Measurements from ENCODE around the gene NKX6-2. TPM values are rescaled to one million over a fixed set of nuclear protein-coding genes. Genes with fewer than 3 reads are reported as not detected.

The NKX6-2 gene
- total and polyA plus RNA-seq, 10 of the 15 experiments (the other 5 are each of a cell fraction or from before 2014, with no cell fraction given): 0.45 to 1.8 TPM; not detected in 8

DNA sequence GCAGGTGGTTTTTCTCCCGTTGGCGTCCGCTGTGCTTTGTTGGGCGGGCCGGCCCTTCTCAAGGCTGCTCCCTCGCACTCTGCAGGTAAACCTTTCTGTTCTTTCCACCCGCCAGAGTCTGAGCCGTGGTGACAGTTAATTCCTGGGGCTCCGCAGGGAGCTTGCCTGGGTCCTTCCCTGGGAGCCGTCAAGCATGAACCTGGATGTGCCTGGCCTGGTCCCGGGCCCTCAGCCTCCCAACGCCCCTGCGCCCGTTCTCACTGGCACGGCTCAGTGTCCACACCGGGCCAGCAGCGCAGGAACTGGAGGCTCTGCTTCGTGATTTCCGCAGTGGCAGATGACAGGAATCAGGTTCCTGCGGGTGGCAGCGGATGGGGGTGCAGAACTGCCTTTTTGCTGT is 10.9 kb upstream of the NKX6-2 start:
- H2AFZ ChIP-seq (ENCODE audit: control insufficient read depth, low read depth, low read length): no peak overlapping the region
- no TSS peak for BruUV-seq (replicated peaks)
- H3K36me3 ChIP-seq (ENCODE audit: control insufficient read depth in 2 of 2, insufficient read depth in 2 of 2, low read length in 1 of 2): no peaks in the 10 kb centered on the region
- peaks cover 2% of the 10 kb centered on the region; the same call in 1 of the 3 replicates for H3K9me3 ChIP-seq (replicated peaks; ENCODE audit: control insufficient read depth, insufficient read depth, low read length)
- H3K4me2 ChIP-seq (ENCODE audit: control insufficient read depth, insufficient read depth): no peak overlapping the region
- H3K9ac ChIP-seq (ENCODE audit: control insufficient read depth, insufficient read depth, low read length): no peak overlapping the region
- RAD21 ChIA-PET (ENCODE audit: unreplicated experiment): no interaction called here
- H3K27me3 ChIP-seq (replicated peaks in 1 of 2; ENCODE audit: control insufficient read depth in 2 of 2, insufficient read depth in 2 of 2, low read length in 1 of 2): no peaks in the 10 kb centered on the region
- FAIRE-seq (no peak), DNase-seq (ENCODE audit: low read depth, low spot score) (no peak), ATAC-seq (no peak)
- CTCF ChIA-PET: no interaction called here
- H3K4me1 ChIP-seq (ENCODE audit: control insufficient read depth, insufficient read depth, low read length): no peaks in the 10 kb centered on the region
- in situ Hi-C loops (cut with MboI): no loop called here
- H3K27ac ChIP-seq (ENCODE audit: control insufficient read depth, insufficient read depth): no peak overlapping the region
- H4K20me1 ChIP-seq (ENCODE audit: control insufficient read depth, insufficient read depth): no peaks in the 10 kb centered on the region
- WGBS (ENCODE audit: insufficient coverage, insufficient replicate concordance, low lambda C conversion rate, missing lambda C conversion rate): 80% methylated on average over 21 of the region's 21 CpGs
- H3K4me3 ChIP-seq: no peak overlapping the region
- H3K79me2 ChIP-seq (ENCODE audit: control insufficient read depth, insufficient read depth, low read length): no peaks in the 10 kb centered on the region
- SMC1A ChIA-PET (ENCODE audit: uncharacterized antibody, unreplicated experiment): no interaction called here
- POLR2A ChIA-PET: no interaction called here
- intact Hi-C loops (cut with micrococcal nuclease; ENCODE audit: unreplicated experiment): no loop called here
- TF ChIP-seq JUNB (IDR thresholded peaks at IDR 0.05) (no peak), HCFC1 (IDR thresholded peaks at IDR 0.05; ENCODE audit: low read length) (no peak), PAX8 (IDR thresholded peaks at IDR 0.05) (no peak), CEBPB (IDR thresholded peaks at IDR 0.05; ENCODE audit: borderline replicate concordance in 1 of 2, low read depth in 2 of 2, low read length in 2 of 2) (no peak), ESRRA (IDR thresholded peaks at IDR 0.05; ENCODE audit: low read length) (no peak), EP300 (IDR thresholded peaks at IDR 0.05; ENCODE audit: borderline replicate concordance in 1 of 2, control insufficient read depth in 1 of 2, low read depth in 2 of 2, low read length in 2 of 2) (no peak), CBX5 (IDR thresholded peaks at IDR 0.05; ENCODE audit: low read depth) (no peak), IRF4 (IDR thresholded peaks at IDR 0.05; ENCODE audit: low read depth, low read length) (no peak), EZH2 (IDR thresholded peaks at IDR 0.05; ENCODE audit: borderline replicate concordance, control insufficient read depth, low read depth, low read length) (no peak), NFXL1 (IDR thresholded peaks at IDR 0.05; ENCODE audit: borderline replicate concordance) (no peak), TARDBP (IDR thresholded peaks at IDR 0.05; ENCODE audit: borderline replicate concordance) (no peak), CHD4 (IDR thresholded peaks at IDR 0.05) (no peak)
- TF ChIP-seq, protein P1, sequence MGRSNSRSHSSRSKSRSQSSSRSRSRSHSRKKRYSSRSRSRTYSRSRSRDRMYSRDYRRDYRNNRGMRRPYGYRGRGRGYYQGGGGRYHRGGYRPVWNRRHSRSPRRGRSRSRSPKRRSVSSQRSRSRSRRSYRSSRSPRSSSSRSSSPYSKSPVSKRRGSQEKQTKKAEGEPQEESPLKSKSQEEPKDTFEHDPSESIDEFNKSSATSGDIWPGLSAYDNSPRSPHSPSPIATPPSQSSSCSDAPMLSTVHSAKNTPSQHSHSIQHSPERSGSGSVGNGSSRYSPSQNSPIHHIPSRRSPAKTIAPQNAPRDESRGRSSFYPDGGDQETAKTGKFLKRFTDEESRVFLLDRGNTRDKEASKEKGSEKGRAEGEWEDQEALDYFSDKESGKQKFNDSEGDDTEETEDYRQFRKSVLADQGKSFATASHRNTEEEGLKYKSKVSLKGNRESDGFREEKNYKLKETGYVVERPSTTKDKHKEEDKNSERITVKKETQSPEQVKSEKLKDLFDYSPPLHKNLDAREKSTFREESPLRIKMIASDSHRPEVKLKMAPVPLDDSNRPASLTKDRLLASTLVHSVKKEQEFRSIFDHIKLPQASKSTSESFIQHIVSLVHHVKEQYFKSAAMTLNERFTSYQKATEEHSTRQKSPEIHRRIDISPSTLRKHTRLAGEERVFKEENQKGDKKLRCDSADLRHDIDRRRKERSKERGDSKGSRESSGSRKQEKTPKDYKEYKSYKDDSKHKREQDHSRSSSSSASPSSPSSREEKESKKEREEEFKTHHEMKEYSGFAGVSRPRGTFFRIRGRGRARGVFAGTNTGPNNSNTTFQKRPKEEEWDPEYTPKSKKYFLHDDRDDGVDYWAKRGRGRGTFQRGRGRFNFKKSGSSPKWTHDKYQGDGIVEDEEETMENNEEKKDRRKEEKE (IDR thresholded peaks at IDR 0.05): no peak
- TF ChIP-seq, protein P2, sequence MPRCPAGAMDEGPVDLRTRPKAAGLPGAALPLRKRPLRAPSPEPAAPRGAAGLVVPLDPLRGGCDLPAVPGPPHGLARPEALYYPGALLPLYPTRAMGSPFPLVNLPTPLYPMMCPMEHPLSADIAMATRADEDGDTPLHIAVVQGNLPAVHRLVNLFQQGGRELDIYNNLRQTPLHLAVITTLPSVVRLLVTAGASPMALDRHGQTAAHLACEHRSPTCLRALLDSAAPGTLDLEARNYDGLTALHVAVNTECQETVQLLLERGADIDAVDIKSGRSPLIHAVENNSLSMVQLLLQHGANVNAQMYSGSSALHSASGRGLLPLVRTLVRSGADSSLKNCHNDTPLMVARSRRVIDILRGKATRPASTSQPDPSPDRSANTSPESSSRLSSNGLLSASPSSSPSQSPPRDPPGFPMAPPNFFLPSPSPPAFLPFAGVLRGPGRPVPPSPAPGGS (IDR thresholded peaks at IDR 0.05; ENCODE audit: borderline replicate concordance, insufficient read depth, low read depth, low read length, poor library complexity, severe bottlenecking): no peak
- TF ChIP-seq, protein P3, sequence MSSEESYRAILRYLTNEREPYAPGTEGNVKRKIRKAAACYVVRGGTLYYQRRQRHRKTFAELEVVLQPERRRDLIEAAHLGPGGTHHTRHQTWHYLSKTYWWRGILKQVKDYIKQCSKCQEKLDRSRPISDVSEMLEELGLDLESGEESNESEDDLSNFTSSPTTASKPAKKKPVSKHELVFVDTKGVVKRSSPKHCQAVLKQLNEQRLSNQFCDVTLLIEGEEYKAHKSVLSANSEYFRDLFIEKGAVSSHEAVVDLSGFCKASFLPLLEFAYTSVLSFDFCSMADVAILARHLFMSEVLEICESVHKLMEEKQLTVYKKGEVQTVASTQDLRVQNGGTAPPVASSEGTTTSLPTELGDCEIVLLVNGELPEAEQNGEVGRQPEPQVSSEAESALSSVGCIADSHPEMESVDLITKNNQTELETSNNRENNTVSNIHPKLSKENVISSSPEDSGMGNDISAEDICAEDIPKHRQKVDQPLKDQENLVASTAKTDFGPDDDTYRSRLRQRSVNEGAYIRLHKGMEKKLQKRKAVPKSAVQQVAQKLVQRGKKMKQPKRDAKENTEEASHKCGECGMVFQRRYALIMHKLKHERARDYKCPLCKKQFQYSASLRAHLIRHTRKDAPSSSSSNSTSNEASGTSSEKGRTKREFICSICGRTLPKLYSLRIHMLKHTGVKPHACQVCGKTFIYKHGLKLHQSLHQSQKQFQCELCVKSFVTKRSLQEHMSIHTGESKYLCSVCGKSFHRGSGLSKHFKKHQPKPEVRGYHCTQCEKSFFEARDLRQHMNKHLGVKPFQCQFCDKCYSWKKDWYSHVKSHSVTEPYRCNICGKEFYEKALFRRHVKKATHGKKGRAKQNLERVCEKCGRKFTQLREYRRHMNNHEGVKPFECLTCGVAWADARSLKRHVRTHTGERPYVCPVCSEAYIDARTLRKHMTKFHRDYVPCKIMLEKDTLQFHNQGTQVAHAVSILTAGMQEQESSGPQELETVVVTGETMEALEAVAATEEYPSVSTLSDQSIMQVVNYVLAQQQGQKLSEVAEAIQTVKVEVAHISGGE (CRISPR knock-in tag; IDR thresholded peaks at IDR 0.05): no peak

Measured in GM12878 (cell line).